IMR-90 (cell line): Measurements from ENCODE around the gene HYDIN. TPM values are rescaled to one million over a fixed set of nuclear protein-coding genes. Genes with fewer than 3 reads are reported as not detected.

Experiments
- ATAC-seq: fragments of 200-7000 bp; cut with Tn5 transposase; 2 replicates; pipeline ENCODE4 v1.9.1; 2020; ENCODE audit warnings: low read depth, mild to moderate bottlenecking, moderate library complexity
- BruUV-seq: library from RNA; stranded (reverse); fragments of 400-500 nt; replicated peaks from 2 replicates; lab custom pipeline; 2021; lab: Mats Ljungman, UMichigan
- CTCF ChIA-PET: fragments of 300-600 bp; formaldehyde crosslinking; extraction: SDS; loops from one replicate; lab custom pipeline; 2021; ENCODE audit warnings: antibody characterized with exemption; lab: Yijun Ruan, JAX
- POLR2A ChIA-PET: fragments of 300-600 bp; sonication (Branson Sonifier 250); formaldehyde crosslinking; loops from one replicate; lab custom pipeline; 2022; ENCODE audit warnings: antibody characterized with exemption; ENCODE audit not compliant: unreplicated experiment; lab: Charles Lee
- DNase-seq: peaks from one replicate; pipeline ENCODE4 v3.0.0; 2013
- H2AFZ ChIP-seq: replicated peaks from 2 replicates; pipeline ENCODE3; 2013; ENCODE audit warnings: low read length, mild to moderate bottlenecking; ENCODE audit not compliant: poor library complexity
- H2AK5ac ChIP-seq: 2 replicates; pipeline ENCODE4 v1.6.1; 2013; ENCODE audit warnings: low read depth, low read length, inconsistent platforms
- H2AK9ac ChIP-seq: replicated peaks from 2 replicates; pipeline ENCODE3; 2013; ENCODE audit warnings: mild to moderate bottlenecking, low read depth, low read length, moderate library complexity; ENCODE audit not compliant: poor library complexity
- H2BK120ac ChIP-seq: 2 replicates; pipeline ENCODE4 v1.6.1; 2013; ENCODE audit warnings: low read depth, low read length, inconsistent platforms
- H2BK15ac ChIP-seq: 3 replicates; pipeline ENCODE4 v1.6.1; 2013; ENCODE audit warnings: low read depth, low read length, inconsistent platforms
- H2BK20ac ChIP-seq: 2 replicates; pipeline ENCODE4 v1.6.1; 2013; ENCODE audit warnings: low read depth, mild to moderate bottlenecking, inconsistent platforms, low read length, moderate library complexity
- H2BK5ac ChIP-seq: 2 replicates; pipeline ENCODE4 v1.6.1; 2013; ENCODE audit warnings: mild to moderate bottlenecking, low read depth, low read length, inconsistent platforms; ENCODE audit not compliant: poor library complexity, severe bottlenecking
- H3K14ac ChIP-seq: replicated peaks from 2 replicates; pipeline ENCODE4 v1.6.1; 2013; ENCODE audit warnings: low read depth, low read length, inconsistent platforms
- H3K18ac ChIP-seq: 2 replicates; pipeline ENCODE4 v1.6.1; 2013; ENCODE audit warnings: low read depth, low read length, control low read depth
- H3K23ac ChIP-seq: 2 replicates; pipeline ENCODE4 v1.6.1; 2013; ENCODE audit warnings: low read depth, low read length, inconsistent platforms
- H3K27ac ChIP-seq: 2 replicates; pipeline ENCODE4 v1.5.1; 2013; ENCODE audit warnings: mild to moderate bottlenecking, control low read depth, low read length; ENCODE audit not compliant: insufficient read depth
- H3K27me3 ChIP-seq: 2 replicates; pipeline ENCODE4 v1.6.1; 2013; ENCODE audit warnings: low read length; ENCODE audit not compliant: control insufficient read depth, insufficient read depth
- H3K36me3 ChIP-seq: 2 replicates; pipeline ENCODE4 v1.6.1; 2013; ENCODE audit warnings: low read length, mixed read lengths; ENCODE audit not compliant: control insufficient read depth, insufficient read depth
- H3K4ac ChIP-seq: 2 replicates; pipeline ENCODE4 v1.6.1; 2013; ENCODE audit warnings: low read depth, low read length, inconsistent platforms
- H3K4me1 ChIP-seq: 2 replicates; pipeline ENCODE4 v1.6.1; 2013; ENCODE audit warnings: low read length, mixed read lengths; ENCODE audit not compliant: control insufficient read depth, insufficient read depth
- H3K4me2 ChIP-seq: 2 replicates; pipeline ENCODE4 v1.6.1; 2013; ENCODE audit warnings: low read depth, mild to moderate bottlenecking, control low read depth, low read length, moderate library complexity
- H3K4me3 ChIP-seq: 2 replicates; pipeline ENCODE4 v1.5.1; 2013; ENCODE audit warnings: low read depth, mild to moderate bottlenecking, control low read depth, low read length, moderate library complexity; ENCODE audit not compliant: insufficient read depth
- H3K56ac ChIP-seq: 2 replicates; pipeline ENCODE4 v1.6.1; 2013; ENCODE audit warnings: low read length, inconsistent platforms; ENCODE audit not compliant: insufficient read depth; ENCODE audit errors: extremely low read depth
- H3K79me1 ChIP-seq, 2 experiments: 2 replicates each; pipeline ENCODE4 v1.6.1; 2013; ENCODE audit warnings: low read length in 2 of 2, inconsistent platforms in 1 of 2, low read depth in 1 of 2
- H3K9ac ChIP-seq: 2 replicates; pipeline ENCODE4 v1.6.1; 2013; ENCODE audit warnings: low read depth, low read length, control low read depth
- H3K9me1 ChIP-seq: 2 replicates; pipeline ENCODE4 v1.6.1; 2013; ENCODE audit warnings: low read length, inconsistent platforms; ENCODE audit not compliant: insufficient read depth
- H3K9me3 ChIP-seq: 2 replicates; pipeline ENCODE4 v1.6.1; 2013; ENCODE audit warnings: low read length; ENCODE audit not compliant: control insufficient read depth, insufficient read depth
- H4K20me1 ChIP-seq: 2 replicates; pipeline ENCODE4 v1.6.1; 2013; ENCODE audit warnings: low read length, inconsistent platforms; ENCODE audit not compliant: insufficient read depth
- H4K5ac ChIP-seq: 2 replicates; pipeline ENCODE4 v1.6.1; 2013; ENCODE audit warnings: mild to moderate bottlenecking, low read depth, low read length, control low read depth
- H4K8ac ChIP-seq, 2 experiments: 2 replicates each; pipeline ENCODE4 v1.6.1; 2013; ENCODE audit warnings: low read depth in 2 of 2, low read length in 2 of 2, control low read depth in 1 of 2, inconsistent platforms in 1 of 2
- H4K91ac ChIP-seq: 2 replicates; pipeline ENCODE4 v1.6.1; 2013; ENCODE audit warnings: low read depth, low read length, inconsistent platforms; ENCODE audit not compliant: insufficient read depth
- CEBPB ChIP-seq: IDR thresholded peaks from 2 replicates; pipeline ENCODE4 v1.6.1; 2012; ENCODE audit warnings: low read depth, low read length, improper control_type of control experiment
- MAFK ChIP-seq: IDR thresholded peaks from 2 replicates; pipeline ENCODE4 v1.6.1; 2012; ENCODE audit warnings: low read depth, low read length, improper control_type of control experiment
- POLR2A ChIP-seq: IDR thresholded peaks from 2 replicates; pipeline ENCODE4 v1.6.1; 2012; ENCODE audit warnings: mild to moderate bottlenecking, low read depth, low read length
- WGBS, 2 experiments: methylation state at CpG; one replicate each; pipeline versions ENCODE4 v1.1.5 to v1.1.7; 2013; ENCODE audit warnings: missing lambda C conversion rate in 2 of 2; ENCODE audit not compliant: insufficient read length in 1 of 2; ENCODE audit errors: extremely low coverage in 2 of 2; 5-methylcytosine and 5-hydroxymethylcytosine counted together
- dilution Hi-C: fragments of 300-500 bp; cut with HindIII; formaldehyde crosslinking; loops from one replicate; pipeline ENCODE4 v1.14.3; 2018; ENCODE audit warnings: low sequenced_read_pairs; ENCODE audit not compliant: unreplicated experiment
- in situ Hi-C: fragments of 300-500 bp; cut with MboI; formaldehyde crosslinking; loops from 3 replicates; pipeline ENCODE4 v1.14.3; 2019; ENCODE audit warnings: low sequenced_read_pairs, inconsistent platforms, mixed read lengths
- intact Hi-C: fragments of 100-400 bp; cut with micrococcal nuclease; formaldehyde crosslinking; loops from 2 replicates; pipeline ENCODE4 v1.10.0; 2022
- polyA plus RNA-seq, 3 experiments: library from polyadenylated mRNA; depleted of rRNA; stranded (reverse); fragments of >200 nt; gene quantifications; 2 replicates each; pipeline ENCODE4 v1.2.3, GENCODE V29; 2012; ENCODE audit warnings: low replicate concordance in 1 of 3
- total RNA-seq: library from RNA; depleted of rRNA; stranded (reverse); fragments of >200 nt; gene quantifications from 2 replicates; pipeline ENCODE4 v1.2.3, GENCODE V29; 2012
- TF ChIP-seq, protein P1 (sequence below): conservative IDR thresholded peaks from 2 replicates; pipeline ENCODE4 v1.5.1; 2012; ENCODE audit warnings: mild to moderate bottlenecking, low read depth, low read length, improper control_type of control experiment

The HYDIN gene
- total and polyA plus RNA-seq, 2 of the 4 experiments (the other 2 are of a cell fraction), result 0.18 to 0.27 TPM

GRCh38 chr16:70804734-70805169 lies 425.8 kb downstream of the HYDIN start:
- CTCF ChIA-PET, result no interaction called here
- H3K79me1 ChIP-seq, result peaks cover 6 to 12% of the 10 kb centered on the region in 2 experiments; a peak in 3 of 4 replicates
- peak overlapping the region; percentile 64; the same call in 1 of the 2 replicates for H3K9ac ChIP-seq
- in situ Hi-C loops, result no loop called here
- peak overlapping the region; percentile 78 for H3K27ac ChIP-seq
- dilution Hi-C loops, result no loop called here
- ATAC-seq (no peak), DNase-seq (no peak)
- peaks cover 11% of the 10 kb centered on the region; the same call in 1 of the 2 replicates for H3K4me1 ChIP-seq
- whole genome bisulfite sequencing, 2 experiments, result no CpG with 5 or more reads among the region's 2 CpGs
- peak overlapping the region; percentile 93 for H3K14ac ChIP-seq
- peaks cover 5% of the 10 kb centered on the region; the same call in 1 of the 2 replicates for H3K9me3 ChIP-seq
- peak overlapping the region; percentile 67 for H2AK9ac ChIP-seq
- H2AFZ ChIP-seq, result peak overlapping the region; percentile 85
- TF ChIP-seq, protein P1, sequence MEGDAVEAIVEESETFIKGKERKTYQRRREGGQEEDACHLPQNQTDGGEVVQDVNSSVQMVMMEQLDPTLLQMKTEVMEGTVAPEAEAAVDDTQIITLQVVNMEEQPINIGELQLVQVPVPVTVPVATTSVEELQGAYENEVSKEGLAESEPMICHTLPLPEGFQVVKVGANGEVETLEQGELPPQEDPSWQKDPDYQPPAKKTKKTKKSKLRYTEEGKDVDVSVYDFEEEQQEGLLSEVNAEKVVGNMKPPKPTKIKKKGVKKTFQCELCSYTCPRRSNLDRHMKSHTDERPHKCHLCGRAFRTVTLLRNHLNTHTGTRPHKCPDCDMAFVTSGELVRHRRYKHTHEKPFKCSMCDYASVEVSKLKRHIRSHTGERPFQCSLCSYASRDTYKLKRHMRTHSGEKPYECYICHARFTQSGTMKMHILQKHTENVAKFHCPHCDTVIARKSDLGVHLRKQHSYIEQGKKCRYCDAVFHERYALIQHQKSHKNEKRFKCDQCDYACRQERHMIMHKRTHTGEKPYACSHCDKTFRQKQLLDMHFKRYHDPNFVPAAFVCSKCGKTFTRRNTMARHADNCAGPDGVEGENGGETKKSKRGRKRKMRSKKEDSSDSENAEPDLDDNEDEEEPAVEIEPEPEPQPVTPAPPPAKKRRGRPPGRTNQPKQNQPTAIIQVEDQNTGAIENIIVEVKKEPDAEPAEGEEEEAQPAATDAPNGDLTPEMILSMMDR, result no peak
- TF ChIP-seq CEBPB (no peak), POLR2A (no peak), MAFK (peak; percentile 42; the same call in 1 of the 2 replicates)
- no peaks in the 10 kb centered on the region; the same call in 1 of the 2 replicates for H3K27me3 ChIP-seq
- no peaks in the 10 kb centered on the region for H4K20me1 ChIP-seq
- H3K23ac ChIP-seq, result peak overlapping the region; percentile 95; the same call in 1 of the 2 replicates
- intact Hi-C loops, result loop anchor here (5.0 kb wide), 1 partner anchor 553 kb away; the partner anchor contains the start of gene CALB2
- H3K56ac ChIP-seq, result peak overlapping the region; percentile 22; the same call in 1 of the 2 replicates
- H2BK15ac ChIP-seq, result peak overlapping the region; percentile 82; the same call in 1 of the 3 replicates
- no peaks in the 10 kb centered on the region for H3K36me3 ChIP-seq
- peak overlapping the region; percentile 97 for H2BK20ac ChIP-seq
- H2BK120ac ChIP-seq, result peak overlapping the region; percentile 97
- POLR2A ChIA-PET, result no interaction called here
- H2AK5ac ChIP-seq, result peak overlapping the region; percentile 74; the same call in 1 of the 2 replicates
- peak overlapping the region; percentile 25; the same call in 1 of the 2 replicates for H3K4me3 ChIP-seq
- peaks cover 10% of the 10 kb centered on the region for H3K9me1 ChIP-seq
- no TSS peak for BruUV-seq
- H4K8ac ChIP-seq, result peak overlapping the region; percentile 92 to 94
- H3K4ac ChIP-seq, result peak overlapping the region; percentile 91
- peak overlapping the region; percentile 99 for H2BK5ac ChIP-seq
- H4K91ac ChIP-seq, result peak overlapping the region; percentile 62
- peak overlapping the region; percentile 94; the same call in 1 of the 2 replicates for H3K18ac ChIP-seq
- peak overlapping the region; percentile 92 for H4K5ac ChIP-seq
- H3K4me2 ChIP-seq, result peak overlapping the region; percentile 75; the same call in 1 of the 2 replicates
